ENCODE measurements around the gene LSP1.

The LSP1 gene

GRCh38 chr11:1843796-1844195 is 9.1 kb upstream of the LSP1 start:
- no peak overlapping the region for H3K4me3 ChIP-seq (ENCODE audit: low read depth, low read length)
- TF ChIP-seq CTCF (IDR thresholded peaks at IDR 0.05; ENCODE audit: borderline replicate concordance, insufficient read depth, low read depth, low read length): no peak

GRCh38 chr11:1844221-1845094 is 8.4 kb upstream of the LSP1 start:
- no peak for TF ChIP-seq CTCF (IDR thresholded peaks at IDR 0.05; ENCODE audit: borderline replicate concordance, insufficient read depth, low read depth, low read length)

GRCh38 chr11:1845095-1845429 is 7.8 kb upstream of the LSP1 start:
- H3K4me3 ChIP-seq (ENCODE audit: low read depth, low read length): no peak overlapping the region
- TF ChIP-seq CTCF (IDR thresholded peaks at IDR 0.05; ENCODE audit: borderline replicate concordance, insufficient read depth, low read depth, low read length): no peak

More at GRCh38 chr11:1844221-1845094, 8.4 kb upstream of the LSP1 start:
- H3K4me3 ChIP-seq (ENCODE audit: low read depth, low read length): no peak overlapping the region

- H3K4me3 ChIP-seq (ENCODE audit: low read depth, low read length): no peak overlapping the region
- TF ChIP-seq CTCF (IDR thresholded peaks at IDR 0.05; ENCODE audit: borderline replicate concordance, insufficient read depth, low read depth, low read length): no peak
These were observed 7.1 kb upstream of the LSP1 start for GRCh38 chr11:1845561-1846452.

- TF ChIP-seq CTCF (IDR thresholded peaks at IDR 0.05; ENCODE audit: borderline replicate concordance, insufficient read depth, low read depth, low read length): no peak
- H3K4me3 ChIP-seq (ENCODE audit: low read depth, low read length): no peak overlapping the region
These were observed 6.4 kb upstream of the LSP1 start for GRCh38 chr11:1846453-1846932.

- TF ChIP-seq CTCF (IDR thresholded peaks at IDR 0.05; ENCODE audit: borderline replicate concordance, insufficient read depth, low read depth, low read length): no peak
These were observed 5.7 kb upstream of the LSP1 start for GRCh38 chr11:1847006-1847735.

More at GRCh38 chr11:1847006-1847735, 5.7 kb upstream of the LSP1 start:
- H3K4me3 ChIP-seq (ENCODE audit: low read depth, low read length): no peak overlapping the region
